Lung (tissue), 12 donors: ENCODE measurements around the gene CDC42BPA. TPM values are rescaled to one million over a fixed set of nuclear protein-coding genes. Genes with fewer than 3 reads are reported as not detected.

Experiments
- ATAC-seq: fragments of 200-7000 bp; cut with Tn5 transposase; one replicate; pipeline ENCODE4 v1.9.1; 2020; ENCODE audit warnings: moderate number of reproducible peaks; ENCODE audit not compliant: insufficient read depth, low FRiP score
- DNase-seq, 3 donors: peaks; one replicate each; pipeline ENCODE4 v3.0.0-alpha.2; 2013 to 2017
- H3K27ac ChIP-seq, 2 donors: one replicate each; pipeline ENCODE4 v1.5.1; 2013; ENCODE audit warnings: mild to moderate bottlenecking in 2 of 2, moderate library complexity in 2 of 2, control low read depth in 1 of 2, inconsistent platforms in 1 of 2, low read depth in 1 of 2, low read length in 1 of 2
- H3K27me3 ChIP-seq, 3 donors: one replicate each; pipeline ENCODE4 v1.5.1; 2013; ENCODE audit warnings: low read length in 2 of 3; ENCODE audit not compliant: control insufficient read depth in 3 of 3, insufficient read depth in 3 of 3
- H3K36me3 ChIP-seq, 4 donors: one replicate each; pipeline ENCODE4 v1.5.1; 2013; ENCODE audit warnings: low read length in 4 of 4, mild to moderate bottlenecking in 1 of 4, moderate library complexity in 1 of 4; ENCODE audit not compliant: control insufficient read depth in 4 of 4, insufficient read depth in 4 of 4
- H3K4me1 ChIP-seq, 5 donors: one replicate each; pipeline ENCODE4 v1.5.1; 2013; ENCODE audit warnings: low read length in 5 of 5, mild to moderate bottlenecking in 2 of 5, moderate library complexity in 1 of 5; ENCODE audit not compliant: control insufficient read depth in 5 of 5, insufficient read depth in 5 of 5
- H3K4me3 ChIP-seq: one replicate; pipeline ENCODE4 v1.5.1; 2013; ENCODE audit warnings: mild to moderate bottlenecking, control low read depth, moderate library complexity
- H3K9ac ChIP-seq, 2 donors: one replicate each; pipeline ENCODE4 v1.5.1; 2013; ENCODE audit warnings: low read length in 2 of 2, control low read depth in 1 of 2; ENCODE audit not compliant: insufficient read depth in 1 of 2
- H3K9me3 ChIP-seq, 4 donors: one replicate each; pipeline ENCODE4 v1.5.1; 2013; ENCODE audit warnings: low read length in 3 of 4, mild to moderate bottlenecking in 1 of 4, moderate library complexity in 1 of 4; ENCODE audit not compliant: control insufficient read depth in 4 of 4, insufficient read depth in 3 of 4
- WGBS, 2 donors: extraction: QIAGEN DNeasy Blood & Tissue Kit; methylation state at CpG; one replicate each; pipeline ENCODE4 v1.1.7; 2013; 5-methylcytosine and 5-hydroxymethylcytosine counted together
- polyA plus RNA-seq, 2 donors: library from polyadenylated mRNA; stranded (reverse); fragments of 200-250 nt; gene quantifications; one replicate each; pipeline ENCODE4 v1.2.1, GENCODE V29; 2013
- total RNA-seq, 2 donors: library from RNA; depleted of rRNA in 1 of 2; stranded (reverse); fragments of >200 nt in 1 of 2; gene quantifications; one replicate each; pipeline ENCODE4 v1.2.1, GENCODE V29; 2014 to 2021
- TF ChIP-seq, protein P1 (sequence below): IDR thresholded peaks from 2 replicates; pipeline ENCODE4 v1.5.1; 2012; ENCODE audit warnings: mild to moderate bottlenecking; ENCODE audit errors: control extremely low read depth, extremely low read depth
- donor health status: control.
- donor health status: control.
- donor health status: Bipolar disorder and iron deficiency.
- donor health status: healthy.
- donor health status: DM: yes; HTN: yes; CAD: no.

CDC42BPA gene
- total and polyA plus RNA-seq, 4 donors: 6.4 to 97.4 (median 20.2) TPM

DNA sequence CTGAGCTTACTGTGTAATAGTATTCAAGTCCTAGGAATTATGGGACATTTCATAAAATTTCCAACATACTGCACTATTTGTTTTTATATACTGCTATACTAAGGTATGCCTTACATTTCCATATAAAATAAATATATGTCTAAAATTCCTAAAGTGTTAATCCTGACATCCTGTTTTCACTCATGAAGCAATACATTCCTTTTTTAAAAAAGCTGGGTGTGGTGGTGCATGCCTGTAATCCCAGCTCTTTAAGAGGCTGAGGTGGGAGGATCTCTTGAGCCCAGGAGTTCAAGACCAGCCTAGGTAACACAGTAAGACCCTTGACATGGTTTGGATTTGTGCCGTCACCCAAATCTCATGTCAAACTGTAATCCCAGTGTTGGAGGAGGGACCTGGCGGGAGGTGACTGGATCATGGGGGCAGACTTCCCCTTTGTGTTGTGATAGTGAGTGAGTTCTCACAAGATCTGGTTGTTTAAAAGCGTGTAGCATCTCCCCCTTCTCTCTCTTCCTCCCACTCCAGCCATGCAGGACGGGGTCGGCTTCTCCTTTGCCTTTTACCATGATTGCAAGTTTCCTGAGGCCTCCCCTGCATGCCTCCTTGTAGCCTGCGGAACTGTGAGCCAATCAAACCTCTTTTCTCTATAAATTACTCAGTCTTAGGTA is 5.8 kb downstream of the CDC42BPA start:
- WGBS, 2 donors: 83 to 94% methylated on average over 6 of the region's 6 CpGs
- Histone ChIP-seq H3K27ac (no peak overlapping the region), H3K4me1 (peaks cover 0 to 6% (median 2%) of the 10 kb centered on the region in 5 donors)

DNA sequence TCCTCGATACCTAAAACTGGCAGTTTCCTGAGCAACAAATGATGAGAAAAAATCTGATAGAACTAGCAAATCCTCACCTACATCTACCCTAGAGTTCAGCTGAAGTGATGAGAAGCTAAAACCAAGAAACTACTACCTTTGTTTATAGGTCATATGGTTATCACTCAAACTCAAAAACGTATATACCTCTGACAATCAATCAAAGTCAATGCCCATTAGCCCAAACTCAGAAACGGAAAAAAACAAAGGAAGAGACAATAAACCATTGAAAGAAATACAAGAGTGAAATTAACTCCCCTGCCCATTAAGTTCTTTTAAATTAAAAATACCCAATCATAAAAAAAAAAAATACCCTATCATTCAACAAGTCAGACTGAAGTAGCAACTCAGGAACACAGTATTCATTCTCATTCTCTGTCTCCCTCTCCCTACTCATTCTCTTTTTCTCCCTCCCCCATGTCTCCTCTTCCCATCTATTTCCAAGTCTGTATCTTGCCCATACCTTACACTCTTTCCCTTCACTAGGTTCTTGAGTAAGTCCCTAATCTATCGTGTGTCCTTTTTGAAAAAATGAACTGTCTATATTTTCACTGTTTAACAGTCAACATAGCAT is 6.8 kb downstream of the CDC42BPA start:
- Histone ChIP-seq H3K9me3 (no peaks in the 10 kb centered on the region), H3K36me3 (no peaks in the 10 kb centered on the region), H3K9ac (no peak overlapping the region), H3K27ac (no peak overlapping the region), H3K4me1 (peaks cover 0 to 8% (median 2%) of the 10 kb centered on the region in 5 donors), H3K4me3 (no peak overlapping the region), H3K27me3 (no peaks in the 10 kb centered on the region)
- 81 to 84% methylated on average over 4 of the region's 4 CpGs for WGBS, 2 donors
- TF ChIP-seq, protein P1, sequence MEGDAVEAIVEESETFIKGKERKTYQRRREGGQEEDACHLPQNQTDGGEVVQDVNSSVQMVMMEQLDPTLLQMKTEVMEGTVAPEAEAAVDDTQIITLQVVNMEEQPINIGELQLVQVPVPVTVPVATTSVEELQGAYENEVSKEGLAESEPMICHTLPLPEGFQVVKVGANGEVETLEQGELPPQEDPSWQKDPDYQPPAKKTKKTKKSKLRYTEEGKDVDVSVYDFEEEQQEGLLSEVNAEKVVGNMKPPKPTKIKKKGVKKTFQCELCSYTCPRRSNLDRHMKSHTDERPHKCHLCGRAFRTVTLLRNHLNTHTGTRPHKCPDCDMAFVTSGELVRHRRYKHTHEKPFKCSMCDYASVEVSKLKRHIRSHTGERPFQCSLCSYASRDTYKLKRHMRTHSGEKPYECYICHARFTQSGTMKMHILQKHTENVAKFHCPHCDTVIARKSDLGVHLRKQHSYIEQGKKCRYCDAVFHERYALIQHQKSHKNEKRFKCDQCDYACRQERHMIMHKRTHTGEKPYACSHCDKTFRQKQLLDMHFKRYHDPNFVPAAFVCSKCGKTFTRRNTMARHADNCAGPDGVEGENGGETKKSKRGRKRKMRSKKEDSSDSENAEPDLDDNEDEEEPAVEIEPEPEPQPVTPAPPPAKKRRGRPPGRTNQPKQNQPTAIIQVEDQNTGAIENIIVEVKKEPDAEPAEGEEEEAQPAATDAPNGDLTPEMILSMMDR: no peak
- no peak for ATAC-seq
- no peak for DNase-seq

More for the DNA sequence above, 5.8 kb downstream of the CDC42BPA start:
- no peaks in the 10 kb centered on the region for H3K9me3 ChIP-seq
- H3K36me3 ChIP-seq: no peaks in the 10 kb centered on the region
- TF ChIP-seq, protein P1: no peak
- ATAC-seq (no peak), DNase-seq (no peak)
- H3K4me3 ChIP-seq: no peak overlapping the region
- no peak overlapping the region for H3K9ac ChIP-seq
- H3K27me3 ChIP-seq: no peaks in the 10 kb centered on the region

DNA sequence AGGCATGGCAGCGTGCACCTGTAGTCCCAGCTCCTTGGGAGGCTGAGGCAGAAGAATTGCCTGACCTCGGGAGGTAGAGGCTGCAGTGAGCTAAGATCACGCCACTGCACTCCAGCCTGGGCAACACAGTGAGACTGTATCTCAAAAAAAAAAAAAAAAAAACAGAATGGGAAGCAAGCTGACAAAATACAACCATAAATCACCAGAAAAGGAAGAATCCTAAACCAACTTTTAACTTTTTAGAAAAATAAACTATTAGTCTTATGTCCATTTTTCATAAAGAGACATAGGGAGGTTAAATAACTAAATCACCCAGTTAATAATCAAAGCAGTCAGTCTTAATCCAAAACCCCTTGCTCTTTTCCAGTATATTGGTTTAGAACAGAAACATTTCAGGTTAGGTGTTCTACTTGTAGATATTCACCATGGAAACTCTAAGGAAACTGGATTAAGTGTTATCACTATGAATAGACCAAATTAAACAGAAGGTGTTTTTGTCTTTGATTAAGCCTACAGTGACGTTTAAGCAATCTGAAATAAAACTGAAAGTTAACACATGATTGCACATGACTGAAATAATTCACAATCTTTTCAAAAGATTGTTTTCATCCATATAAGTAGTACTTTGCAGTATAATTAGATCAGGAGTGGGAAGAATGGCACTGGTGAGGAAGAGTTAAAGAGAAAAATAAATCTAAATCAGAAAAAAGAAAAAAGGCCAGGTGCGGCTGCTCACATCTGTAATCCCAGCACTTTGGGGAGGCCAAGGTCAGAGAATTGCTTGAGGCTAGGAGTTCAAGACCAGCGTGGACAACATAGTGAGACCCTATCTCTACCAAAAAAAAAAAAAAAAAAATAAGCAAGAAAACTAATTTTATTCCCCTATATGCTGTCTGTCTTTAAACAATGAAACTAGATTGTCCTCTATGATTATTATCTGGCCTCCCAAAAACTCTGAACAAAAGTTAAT is 9.6 kb downstream of the CDC42BPA start:
- H3K9ac ChIP-seq: no peak overlapping the region
- WGBS, 2 donors: 77 to 81% methylated on average over 6 of the region's 6 CpGs
- H3K36me3 ChIP-seq: no peaks in the 10 kb centered on the region
- no peak for DNase-seq
- TF ChIP-seq, protein P1: no peak
- no peak overlapping the region for H3K4me3 ChIP-seq
- peaks cover 0 to 9% (median 2%) of the 10 kb centered on the region in 5 donors for H3K4me1 ChIP-seq
- no peaks in the 10 kb centered on the region for H3K9me3 ChIP-seq
- H3K27me3 ChIP-seq: no peaks in the 10 kb centered on the region
- ATAC-seq: no peak
- no peak overlapping the region for H3K27ac ChIP-seq
